ENCODE data around the gene CABLES1.
A peak's percentile ranks its signal among the peaks of the same experiment; 100 is the strongest.

The CABLES1 gene

GRCh38 chr18:23306822-23307221 is 171.5 kb downstream of the CABLES1 start:
- no peak for DNase-seq (ENCODE audit: low read depth)

- peak; percentile 7 for DNase-seq (ENCODE audit: low read depth)
These were observed 172.4 kb downstream of the CABLES1 start for GRCh38 chr18:23307567-23308295.
